LNCAP (cell line): Measurements from ENCODE around the gene URGCP.

ENCODE experiments used
- TF ChIP-seq, protein P1 (sequence below): fragments of 450-650 bp; IDR thresholded peaks from 2 replicates; pipeline ENCODE4 v1.5.1; 2017; ENCODE audit warnings: mild to moderate bottlenecking

Gene URGCP

DNA sequence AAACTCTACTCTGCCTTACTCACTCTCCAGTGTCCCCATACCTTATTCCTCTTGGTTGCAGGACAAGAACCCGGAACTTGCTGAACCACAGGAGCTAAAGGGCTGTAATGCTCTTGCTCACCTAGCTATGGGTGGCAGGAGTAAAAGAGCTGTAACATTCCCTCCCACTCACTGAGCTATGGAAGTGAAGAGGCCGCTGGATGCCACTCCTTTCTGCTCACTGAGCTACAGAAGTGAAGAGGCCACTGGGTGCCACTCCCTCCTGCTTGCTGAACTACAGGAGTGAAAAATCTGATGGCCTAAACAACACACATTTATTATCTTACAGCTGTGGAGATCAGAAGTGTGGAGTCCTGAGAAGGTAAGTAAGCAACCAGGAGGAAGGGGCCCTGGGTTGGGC, 54.6 kb downstream of the URGCP start:
- TF ChIP-seq, protein P1, sequence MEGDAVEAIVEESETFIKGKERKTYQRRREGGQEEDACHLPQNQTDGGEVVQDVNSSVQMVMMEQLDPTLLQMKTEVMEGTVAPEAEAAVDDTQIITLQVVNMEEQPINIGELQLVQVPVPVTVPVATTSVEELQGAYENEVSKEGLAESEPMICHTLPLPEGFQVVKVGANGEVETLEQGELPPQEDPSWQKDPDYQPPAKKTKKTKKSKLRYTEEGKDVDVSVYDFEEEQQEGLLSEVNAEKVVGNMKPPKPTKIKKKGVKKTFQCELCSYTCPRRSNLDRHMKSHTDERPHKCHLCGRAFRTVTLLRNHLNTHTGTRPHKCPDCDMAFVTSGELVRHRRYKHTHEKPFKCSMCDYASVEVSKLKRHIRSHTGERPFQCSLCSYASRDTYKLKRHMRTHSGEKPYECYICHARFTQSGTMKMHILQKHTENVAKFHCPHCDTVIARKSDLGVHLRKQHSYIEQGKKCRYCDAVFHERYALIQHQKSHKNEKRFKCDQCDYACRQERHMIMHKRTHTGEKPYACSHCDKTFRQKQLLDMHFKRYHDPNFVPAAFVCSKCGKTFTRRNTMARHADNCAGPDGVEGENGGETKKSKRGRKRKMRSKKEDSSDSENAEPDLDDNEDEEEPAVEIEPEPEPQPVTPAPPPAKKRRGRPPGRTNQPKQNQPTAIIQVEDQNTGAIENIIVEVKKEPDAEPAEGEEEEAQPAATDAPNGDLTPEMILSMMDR, result no peak

DNA sequence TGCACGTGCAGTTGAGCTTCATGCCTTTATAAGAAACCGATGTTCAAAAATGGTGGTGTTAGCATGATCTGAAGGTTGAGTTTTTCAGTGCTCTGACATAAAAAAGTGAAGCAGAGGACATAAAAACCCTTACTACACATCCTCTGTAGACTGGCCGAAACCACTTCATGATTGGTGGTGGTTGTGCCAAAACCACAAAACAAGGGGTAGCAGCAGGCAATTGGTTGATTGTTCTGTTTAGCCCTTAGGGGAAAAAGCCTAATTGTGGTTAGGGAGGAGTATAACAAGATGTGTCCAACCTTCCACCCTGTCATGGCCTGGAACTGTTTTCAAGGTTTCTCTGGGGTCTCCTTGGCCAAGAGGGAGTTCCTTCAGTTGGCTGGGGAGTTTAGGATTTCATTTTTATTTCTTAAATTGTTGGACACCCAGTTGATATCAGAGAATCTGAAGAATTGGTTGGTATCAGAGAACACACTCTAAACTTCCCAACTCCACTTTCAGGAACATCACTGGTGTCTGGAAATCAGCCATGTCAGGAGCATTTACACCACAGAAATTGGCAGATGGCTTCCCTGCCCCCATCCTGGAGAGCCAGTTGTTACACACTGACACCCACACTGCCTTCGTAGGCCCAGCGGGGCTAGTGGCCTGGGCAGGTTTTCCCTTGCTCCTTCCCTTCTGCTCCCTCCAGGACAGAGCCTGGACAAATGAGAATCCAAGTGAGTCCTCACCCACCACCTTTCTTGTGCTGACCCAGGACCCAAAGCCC, 55.9 kb downstream of the URGCP start:
- TF ChIP-seq, protein P1, result no peak

DNA sequence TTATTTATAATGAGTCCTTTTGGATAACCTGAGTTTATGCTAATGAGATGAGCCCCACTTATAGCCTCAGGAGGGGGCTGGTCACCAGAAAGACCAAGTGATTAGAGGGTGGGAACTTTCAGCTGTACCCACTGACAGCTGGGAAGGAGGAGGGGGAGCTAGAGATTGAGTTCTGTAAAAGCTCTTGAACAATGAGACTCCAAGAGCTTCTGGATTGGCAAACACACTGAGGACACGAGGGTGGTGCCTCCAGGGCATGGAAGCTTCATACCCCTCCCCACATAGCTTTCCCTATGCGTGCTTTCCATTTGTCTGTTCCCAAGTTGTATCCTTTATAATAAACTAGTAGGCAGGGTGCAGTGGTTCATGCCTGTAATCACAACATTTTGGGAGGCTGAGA, 57.3 kb downstream of the URGCP start:
- TF ChIP-seq, protein P1, result no peak

DNA sequence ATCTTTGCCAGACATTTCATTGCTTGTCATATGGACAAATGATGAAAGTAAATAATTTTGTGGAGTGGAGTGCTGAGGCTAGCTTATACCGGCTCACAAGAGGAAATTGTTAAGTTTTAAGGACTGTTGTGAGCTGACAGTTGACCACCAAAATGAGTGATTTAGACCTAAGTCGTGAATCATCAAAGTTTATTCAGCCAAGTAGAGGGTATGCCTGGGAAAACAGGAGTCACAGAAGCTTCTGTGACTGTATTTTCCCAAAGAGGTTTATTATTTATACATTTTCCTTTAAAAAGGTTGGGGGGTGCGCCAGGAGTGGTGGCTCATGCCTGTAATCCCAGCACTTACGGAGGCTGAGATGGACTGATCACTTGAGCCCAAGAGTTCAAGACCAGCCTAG, 58.9 kb downstream of the URGCP start:
- TF ChIP-seq, protein P1, result no peak

DNA sequence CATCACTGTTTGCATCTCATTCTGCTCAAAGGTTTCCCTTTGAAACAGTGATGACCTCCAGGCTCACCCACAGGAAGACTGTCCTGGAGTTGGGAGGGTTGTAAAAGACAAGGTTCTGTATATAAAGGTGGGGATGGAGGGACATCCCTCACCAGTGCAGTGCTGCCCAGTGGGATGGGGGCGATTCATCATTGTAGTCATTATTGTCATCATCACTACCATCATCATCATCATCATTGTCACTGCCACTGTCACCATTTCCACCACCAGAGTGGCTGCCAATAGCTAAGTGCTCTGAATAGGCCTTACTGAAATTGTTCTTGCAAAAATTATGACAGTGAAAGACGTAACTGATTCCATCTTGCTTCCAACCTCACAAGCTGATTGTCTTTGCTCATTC, 61.7 kb downstream of the URGCP start:
- TF ChIP-seq, protein P1, result no peak

DNA sequence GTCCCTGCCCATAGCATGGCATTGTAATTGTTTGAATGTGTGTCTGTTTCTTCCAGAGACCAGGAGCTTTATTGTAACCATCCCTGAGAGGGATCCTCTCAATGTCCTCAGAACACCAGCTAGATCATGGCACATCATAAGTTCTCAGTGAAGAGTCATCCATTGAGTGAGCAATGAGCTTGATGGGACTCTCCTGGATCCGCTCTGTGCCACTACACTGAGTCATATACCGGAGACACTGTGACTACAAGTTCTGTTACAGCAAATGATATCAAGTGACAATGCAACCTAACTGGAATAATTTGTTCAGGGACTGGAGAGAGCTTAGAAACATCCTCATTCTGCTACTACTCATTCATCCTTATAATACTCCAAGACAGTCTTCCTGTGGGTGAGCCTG, 62.1 kb downstream of the URGCP start:
- TF ChIP-seq, protein P1, result no peak

DNA sequence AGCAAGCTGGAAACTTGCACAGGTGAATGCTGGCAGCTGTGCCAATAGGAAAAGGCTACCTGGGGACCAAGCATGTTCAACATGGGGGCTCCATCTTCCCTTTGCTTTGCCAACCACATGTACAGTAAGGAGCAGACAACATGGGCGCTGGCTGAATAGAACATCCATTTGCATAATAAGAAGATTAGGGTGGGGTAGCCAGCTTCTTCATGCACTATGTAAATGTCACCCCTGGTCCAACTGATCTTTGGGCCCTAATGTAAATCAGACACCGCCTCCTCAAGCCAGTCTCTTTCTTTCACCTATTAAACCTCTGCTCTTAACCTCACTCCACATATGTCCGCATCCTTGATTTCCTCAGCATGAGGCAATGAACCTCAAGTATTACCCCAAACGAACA, 63.1 kb downstream of the URGCP start:
- TF ChIP-seq, protein P1, result no peak
